Esophagus squamous epithelium (tissue), 4 donors: Measurements from ENCODE around the gene SLC9B2.

ENCODE experiments used
- POLR2A ChIP-seq, 4 donors: fragments of 450-650 bp; IDR thresholded peaks; one replicate each; pipeline ENCODE4 v1.6.1; 2017; ENCODE audit warnings: antibody characterized with exemption in 4 of 4, mild to moderate bottlenecking in 4 of 4, moderate library complexity in 3 of 4
- TF ChIP-seq, protein P1 (sequence below), 6 experiments: fragments of 450-650 bp in 4 of 6; fragments of 200-600 bp in 2 of 6; sonication (generic) in 2 of 6; IDR thresholded peaks; one replicate each; pipeline ENCODE4 v1.5.1; 2016 to 2019; ENCODE audit warnings: antibody characterized with exemption in 6 of 6, mild to moderate bottlenecking in 4 of 6, moderate library complexity in 4 of 6

- TF ChIP-seq, protein P1, sequence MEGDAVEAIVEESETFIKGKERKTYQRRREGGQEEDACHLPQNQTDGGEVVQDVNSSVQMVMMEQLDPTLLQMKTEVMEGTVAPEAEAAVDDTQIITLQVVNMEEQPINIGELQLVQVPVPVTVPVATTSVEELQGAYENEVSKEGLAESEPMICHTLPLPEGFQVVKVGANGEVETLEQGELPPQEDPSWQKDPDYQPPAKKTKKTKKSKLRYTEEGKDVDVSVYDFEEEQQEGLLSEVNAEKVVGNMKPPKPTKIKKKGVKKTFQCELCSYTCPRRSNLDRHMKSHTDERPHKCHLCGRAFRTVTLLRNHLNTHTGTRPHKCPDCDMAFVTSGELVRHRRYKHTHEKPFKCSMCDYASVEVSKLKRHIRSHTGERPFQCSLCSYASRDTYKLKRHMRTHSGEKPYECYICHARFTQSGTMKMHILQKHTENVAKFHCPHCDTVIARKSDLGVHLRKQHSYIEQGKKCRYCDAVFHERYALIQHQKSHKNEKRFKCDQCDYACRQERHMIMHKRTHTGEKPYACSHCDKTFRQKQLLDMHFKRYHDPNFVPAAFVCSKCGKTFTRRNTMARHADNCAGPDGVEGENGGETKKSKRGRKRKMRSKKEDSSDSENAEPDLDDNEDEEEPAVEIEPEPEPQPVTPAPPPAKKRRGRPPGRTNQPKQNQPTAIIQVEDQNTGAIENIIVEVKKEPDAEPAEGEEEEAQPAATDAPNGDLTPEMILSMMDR (IDR thresholded peaks at IDR 0.05), result no peak
- TF ChIP-seq POLR2A (IDR thresholded peaks at IDR 0.05), result no peak
These were observed 57.9 kb downstream of the SLC9B2 start for GRCh38 chr4:103018391-103019307.
